Hepatocyte (in vitro differentiated cells): ENCODE measurements around the gene PTPN4.

ENCODE experiments used
- EZH2 ChIP-seq: fragments of 200-600 bp; sonication (generic); IDR thresholded peaks from 2 replicates; pipeline ENCODE4 v1.6.1; 2016; ENCODE audit warnings: antibody characterized with exemption, mild to moderate bottlenecking, borderline replicate concordance
- TF ChIP-seq, protein P1 (sequence below): fragments of 200-600 bp; sonication (generic); IDR thresholded peaks from 2 replicates; pipeline ENCODE4 v1.5.1; 2016; ENCODE audit warnings: antibody characterized with exemption, mild to moderate bottlenecking; ENCODE audit not compliant: poor library complexity

DNA sequence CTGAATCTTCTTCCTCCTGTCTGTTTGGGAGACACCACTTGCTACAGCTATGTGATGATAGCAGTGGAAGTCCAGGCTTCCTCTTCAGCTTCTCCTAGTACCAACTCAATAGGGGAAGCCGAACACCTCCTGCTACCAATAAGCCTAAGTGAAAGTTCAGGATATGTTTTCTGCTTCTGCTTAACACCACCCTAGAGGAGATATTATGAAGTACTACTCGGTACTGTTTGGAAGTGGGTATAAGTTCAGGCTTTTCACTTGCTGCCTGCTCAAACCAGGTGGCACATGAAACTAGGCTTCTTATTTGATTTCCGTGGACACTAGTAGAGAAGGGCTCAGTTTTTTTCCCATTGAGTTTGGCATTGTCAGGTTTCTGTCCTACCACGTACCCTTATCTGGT is 99.8 kb downstream of the PTPN4 start:
- TF ChIP-seq, protein P1, sequence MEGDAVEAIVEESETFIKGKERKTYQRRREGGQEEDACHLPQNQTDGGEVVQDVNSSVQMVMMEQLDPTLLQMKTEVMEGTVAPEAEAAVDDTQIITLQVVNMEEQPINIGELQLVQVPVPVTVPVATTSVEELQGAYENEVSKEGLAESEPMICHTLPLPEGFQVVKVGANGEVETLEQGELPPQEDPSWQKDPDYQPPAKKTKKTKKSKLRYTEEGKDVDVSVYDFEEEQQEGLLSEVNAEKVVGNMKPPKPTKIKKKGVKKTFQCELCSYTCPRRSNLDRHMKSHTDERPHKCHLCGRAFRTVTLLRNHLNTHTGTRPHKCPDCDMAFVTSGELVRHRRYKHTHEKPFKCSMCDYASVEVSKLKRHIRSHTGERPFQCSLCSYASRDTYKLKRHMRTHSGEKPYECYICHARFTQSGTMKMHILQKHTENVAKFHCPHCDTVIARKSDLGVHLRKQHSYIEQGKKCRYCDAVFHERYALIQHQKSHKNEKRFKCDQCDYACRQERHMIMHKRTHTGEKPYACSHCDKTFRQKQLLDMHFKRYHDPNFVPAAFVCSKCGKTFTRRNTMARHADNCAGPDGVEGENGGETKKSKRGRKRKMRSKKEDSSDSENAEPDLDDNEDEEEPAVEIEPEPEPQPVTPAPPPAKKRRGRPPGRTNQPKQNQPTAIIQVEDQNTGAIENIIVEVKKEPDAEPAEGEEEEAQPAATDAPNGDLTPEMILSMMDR: no peak
- no peak for TF ChIP-seq EZH2
